ENCODE measurements around the gene GDI1.

- TF ChIP-seq EP300 (IDR thresholded peaks at IDR 0.05), result no peak
- TF ChIP-seq POLR2A (IDR thresholded peaks at IDR 0.05), result no peak
- no peak for TF ChIP-seq POLR2AphosphoS5 (IDR thresholded peaks at IDR 0.05)
- TF ChIP-seq CTCF (IDR thresholded peaks at IDR 0.05), result no peak
Measured at GRCh38 chrX:154468217-154468616, 31.3 kb downstream of the GDI1 start.
